HG02840 (cell line): ENCODE results near the gene NPFF.

Source experiments
- ATAC-seq: cut with Tn5 transposase; IDR thresholded peaks from one replicate; pipeline ENCODE4 v1.9.1; 2021; ENCODE audit warnings: mild to moderate bottlenecking, moderate library complexity, moderate number of reproducible peaks; ENCODE audit not compliant: unreplicated experiment, low FRiP score

NPFF gene

DNA sequence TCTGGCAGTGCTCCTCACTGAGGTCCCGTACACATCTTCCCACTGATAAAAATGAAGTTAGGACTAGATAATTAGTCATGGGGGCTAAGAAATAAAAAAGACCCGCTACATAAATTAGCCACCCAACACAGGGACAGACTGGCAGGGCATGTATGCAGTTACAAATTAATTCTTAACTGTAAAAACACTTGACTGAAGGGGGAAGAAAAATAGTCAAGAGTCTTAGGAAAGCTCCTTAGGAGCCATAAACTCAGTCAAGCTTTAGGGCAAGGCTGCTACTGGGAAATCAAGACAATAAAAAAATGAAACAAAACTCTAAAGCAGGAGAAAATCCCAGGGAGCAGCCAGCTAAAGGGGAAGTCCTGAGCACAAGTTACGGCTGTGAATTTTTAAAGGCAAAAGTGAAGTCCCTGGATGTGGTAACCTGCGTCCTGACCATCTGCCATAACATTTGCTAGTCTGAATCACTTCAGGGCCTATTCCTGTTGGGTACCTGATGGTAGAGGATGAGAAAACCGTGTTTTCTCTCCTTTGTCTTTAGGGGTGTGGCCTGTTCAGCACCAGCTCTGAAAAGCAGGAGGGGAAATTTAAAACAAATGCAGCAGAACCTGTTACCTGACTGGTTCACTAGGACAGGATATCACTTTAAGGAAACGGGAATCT lies 7.5 kb upstream of the NPFF start:
- ATAC-seq, result no peak

DNA sequence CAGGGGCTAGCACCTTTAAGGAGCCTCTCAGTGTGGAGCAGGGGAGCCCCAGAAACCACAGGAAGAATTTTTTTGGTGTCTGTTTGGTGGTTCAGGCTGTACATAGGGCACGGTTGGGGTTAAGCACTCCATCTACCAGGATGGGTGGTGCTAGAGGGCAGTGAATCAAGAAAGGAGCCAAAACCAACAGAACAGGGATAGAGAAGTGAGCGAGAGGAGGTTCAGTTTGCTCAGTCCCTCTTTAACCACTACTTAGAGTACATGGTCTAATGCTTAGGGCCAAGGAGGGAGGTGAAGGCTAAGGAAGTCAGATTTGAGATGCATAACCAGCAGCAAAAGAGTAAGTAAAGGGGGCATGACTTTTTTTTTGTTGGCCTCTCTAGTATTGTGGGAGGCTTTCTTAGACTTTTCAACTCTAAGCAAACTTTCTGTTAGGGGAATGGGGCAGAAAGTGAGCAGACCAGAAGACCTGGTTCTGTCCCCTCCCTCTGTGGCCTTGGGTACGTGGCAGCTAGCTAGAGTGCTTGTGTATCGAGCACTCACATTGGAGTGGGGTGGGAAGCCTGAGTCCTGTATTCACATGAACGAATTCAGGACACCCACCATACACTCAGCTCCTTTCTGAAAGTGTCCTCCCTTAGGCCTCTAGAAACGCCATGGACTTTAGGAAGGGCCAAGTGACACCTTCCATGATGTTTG lies 6.6 kb upstream of the NPFF start:
- ATAC-seq, result no peak

DNA sequence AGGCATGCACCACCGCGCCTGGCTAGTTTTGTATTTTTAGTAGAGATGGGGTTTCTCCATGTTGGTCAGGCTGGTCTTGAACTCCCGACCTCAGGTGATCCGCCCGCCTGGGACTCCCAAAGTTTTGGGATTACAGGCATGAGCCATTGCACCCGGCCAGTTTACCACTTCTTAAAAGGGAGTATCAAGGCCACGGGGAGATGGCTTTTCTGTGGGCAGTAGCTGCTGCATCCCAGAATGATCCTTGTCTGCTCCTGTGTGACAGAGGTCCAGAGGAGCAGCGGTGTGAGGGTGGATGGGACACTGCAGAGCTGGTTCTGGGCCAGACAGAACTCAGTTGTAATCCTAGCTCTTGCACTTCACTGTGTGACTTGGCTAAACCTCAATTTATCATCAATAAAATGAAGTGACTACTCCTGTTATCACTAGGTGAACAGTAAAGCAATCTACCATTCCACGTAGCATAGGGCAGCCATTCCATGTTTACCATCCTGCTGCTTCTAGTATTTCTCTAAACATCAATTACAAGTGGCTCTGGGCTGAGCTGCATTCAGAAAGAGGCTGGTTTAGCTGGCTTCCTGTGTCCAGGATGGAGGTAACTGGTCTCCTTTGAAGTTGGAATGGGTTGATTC lies 3.0 kb upstream of the NPFF start:
- ATAC-seq, result no peak

DNA sequence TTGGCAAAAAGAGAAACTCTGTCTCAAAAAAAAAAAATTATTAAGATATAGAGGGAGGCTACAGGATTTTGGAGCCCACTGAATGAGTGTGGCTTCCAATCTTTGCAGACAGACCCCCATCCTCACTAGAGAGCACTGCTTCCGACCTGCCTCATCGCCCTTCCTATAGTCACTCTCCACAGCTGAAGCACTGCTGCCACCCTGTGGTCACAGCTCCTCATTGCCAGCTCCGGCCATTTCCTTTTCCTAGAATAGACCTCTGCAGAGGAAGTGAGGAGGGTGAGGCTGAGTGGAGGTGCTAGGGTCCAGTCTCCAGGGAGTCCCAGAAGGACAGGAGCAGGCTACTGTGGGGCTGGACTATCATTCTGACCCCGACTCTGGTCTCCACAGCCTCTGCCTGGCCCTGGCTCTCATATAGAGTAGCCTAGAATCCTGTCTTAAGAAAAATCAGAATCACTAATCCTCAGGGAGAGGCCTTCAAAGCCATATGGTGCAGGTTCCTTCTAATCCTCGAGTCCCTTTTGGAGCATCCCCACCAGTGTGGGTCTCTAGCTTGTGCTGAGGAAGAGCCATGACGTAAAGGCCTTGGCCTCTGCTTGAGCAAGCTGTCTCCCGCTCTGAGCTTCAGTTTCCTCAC lies 1.4 kb upstream of the NPFF start:
- ATAC-seq, result peak; percentile 75

DNA sequence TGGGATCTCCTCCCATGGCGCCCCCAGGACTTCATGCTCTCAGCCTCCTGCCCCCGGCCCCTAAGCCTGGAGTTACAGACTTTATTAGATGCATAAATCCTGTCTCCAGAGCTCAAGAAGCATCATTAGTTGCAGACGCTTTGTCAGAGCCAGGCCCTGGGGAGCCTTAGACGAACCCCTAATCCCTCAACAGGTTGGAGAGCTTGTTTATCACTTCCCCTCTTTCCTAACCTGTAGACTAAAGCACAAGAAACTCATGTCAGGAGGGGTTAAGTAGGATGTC lies 260 bp upstream of the NPFF start:
- no peak for ATAC-seq

DNA sequence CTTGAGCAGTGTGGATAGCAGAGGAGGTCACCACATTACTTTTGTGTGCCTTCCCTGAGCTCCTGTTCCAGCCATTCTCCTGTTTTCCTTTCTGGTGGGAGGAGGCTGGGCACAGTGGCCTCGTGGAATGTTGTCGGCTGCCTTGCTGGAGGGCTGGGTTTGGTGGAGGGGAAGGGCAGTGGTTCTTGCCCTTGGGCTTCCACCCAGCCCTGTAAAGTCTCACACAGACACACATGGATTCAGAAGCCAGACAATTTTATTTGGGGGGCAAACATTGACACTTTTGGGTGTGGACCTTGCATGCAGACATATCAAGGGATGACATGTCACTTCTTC lies 866 bp downstream of the NPFF start:
- no peak for ATAC-seq

DNA sequence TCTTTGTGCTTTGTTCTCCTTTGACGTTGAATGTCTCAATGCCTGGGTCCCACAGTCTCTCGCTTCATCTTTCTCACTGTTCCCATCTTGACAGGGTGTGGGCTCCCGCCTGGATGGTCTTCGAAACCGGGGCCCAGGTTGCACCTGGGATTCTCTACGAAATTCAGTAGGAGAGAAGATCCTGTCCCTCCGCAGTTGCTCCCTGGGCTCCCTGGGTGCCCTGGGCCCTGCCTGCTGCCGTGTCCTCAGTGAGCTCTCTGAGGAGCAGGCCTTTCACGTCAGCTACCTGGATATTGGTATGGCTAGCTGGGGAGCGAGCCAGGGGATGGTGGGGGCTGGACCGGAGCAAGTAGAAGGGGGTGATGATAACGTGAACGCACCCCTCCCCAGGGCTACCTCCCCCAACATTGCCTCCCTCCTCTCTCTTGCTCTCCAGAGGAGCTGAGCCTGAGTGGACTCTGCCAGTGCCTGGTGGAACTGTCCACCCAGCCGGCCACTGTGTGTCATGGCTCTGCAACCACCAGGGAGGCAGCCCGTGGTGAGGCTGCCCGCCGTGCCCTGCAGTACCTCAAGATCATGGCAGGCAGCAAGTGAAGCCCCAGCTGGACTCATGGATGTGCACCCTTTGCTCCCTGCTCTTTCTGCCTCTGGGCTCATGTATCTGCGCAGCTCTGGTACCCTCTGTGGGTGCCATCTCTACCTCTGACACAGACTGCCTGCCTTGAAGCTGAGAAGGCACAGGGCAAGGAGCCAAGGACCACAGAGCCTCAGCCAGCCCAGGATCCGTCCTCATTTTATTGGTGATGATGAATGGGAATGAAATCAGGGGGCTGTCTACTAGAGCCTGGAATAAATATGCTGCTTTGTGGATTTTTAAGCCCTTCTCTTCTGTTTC lies 1.5 kb downstream of the NPFF start:
- ATAC-seq, result no peak

DNA sequence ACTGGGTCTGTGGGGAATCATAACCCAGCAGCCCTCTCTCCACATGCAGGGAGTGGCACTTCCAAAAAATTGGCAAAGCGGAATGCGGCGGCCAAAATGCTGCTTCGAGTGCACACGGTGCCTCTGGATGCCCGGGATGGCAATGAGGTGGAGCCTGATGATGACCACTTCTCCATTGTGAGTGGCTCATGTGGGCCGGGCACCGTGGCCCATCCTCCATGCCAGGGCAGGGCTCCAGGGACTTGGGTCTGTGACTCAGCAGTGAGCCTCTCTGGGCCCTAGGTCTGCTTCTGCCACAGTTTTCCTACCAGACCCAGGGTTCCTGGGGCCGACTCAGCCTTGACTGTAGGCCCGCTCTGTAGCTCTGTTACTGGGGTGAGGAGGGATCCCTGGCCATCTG lies 2.2 kb downstream of the NPFF start:
- no peak for ATAC-seq

DNA sequence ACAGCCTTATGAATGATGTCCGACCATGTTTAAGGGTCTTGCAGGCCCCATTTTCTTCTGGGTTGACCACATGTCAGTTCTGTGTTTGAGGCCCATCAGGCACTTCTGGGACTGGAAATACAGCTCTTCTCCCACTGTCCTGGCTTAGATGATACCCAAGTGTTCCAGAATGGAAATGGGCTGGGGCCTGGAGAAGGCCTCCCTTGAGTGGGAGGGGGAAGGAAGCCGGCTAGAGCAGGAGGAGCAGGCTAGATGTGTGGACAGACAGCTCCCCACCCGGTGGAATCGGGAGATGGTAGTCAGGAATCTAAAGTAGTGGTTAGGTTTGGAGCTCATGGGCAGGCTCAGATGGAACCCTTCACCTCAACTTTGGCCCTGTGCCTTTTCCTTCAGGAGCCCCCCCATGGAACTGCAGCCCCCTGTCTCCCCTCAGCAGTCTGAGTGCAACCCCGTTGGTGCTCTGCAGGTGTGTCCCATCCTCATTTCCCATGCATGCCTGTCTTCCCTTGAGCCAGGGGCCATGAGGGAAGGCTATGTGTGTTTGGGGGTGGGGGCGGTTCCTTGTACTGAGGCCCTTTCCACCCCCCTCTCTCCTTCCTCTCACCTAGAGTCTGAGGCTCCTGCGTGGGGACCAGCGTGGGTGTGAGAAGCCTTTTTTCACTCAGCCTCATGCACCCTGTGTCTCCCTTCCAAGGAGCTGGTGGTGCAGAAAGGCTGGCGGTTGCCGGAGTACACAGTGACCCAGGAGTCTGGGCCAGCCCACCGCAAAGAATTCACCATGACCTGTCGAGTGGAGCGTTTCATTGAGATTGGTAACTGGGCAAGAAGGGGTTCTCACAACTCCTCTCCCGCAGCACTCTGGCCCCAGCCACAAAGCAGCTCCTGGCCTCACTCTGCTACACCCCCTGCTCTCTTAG lies 3.0 kb downstream of the NPFF start:
- ATAC-seq, result no peak

DNA sequence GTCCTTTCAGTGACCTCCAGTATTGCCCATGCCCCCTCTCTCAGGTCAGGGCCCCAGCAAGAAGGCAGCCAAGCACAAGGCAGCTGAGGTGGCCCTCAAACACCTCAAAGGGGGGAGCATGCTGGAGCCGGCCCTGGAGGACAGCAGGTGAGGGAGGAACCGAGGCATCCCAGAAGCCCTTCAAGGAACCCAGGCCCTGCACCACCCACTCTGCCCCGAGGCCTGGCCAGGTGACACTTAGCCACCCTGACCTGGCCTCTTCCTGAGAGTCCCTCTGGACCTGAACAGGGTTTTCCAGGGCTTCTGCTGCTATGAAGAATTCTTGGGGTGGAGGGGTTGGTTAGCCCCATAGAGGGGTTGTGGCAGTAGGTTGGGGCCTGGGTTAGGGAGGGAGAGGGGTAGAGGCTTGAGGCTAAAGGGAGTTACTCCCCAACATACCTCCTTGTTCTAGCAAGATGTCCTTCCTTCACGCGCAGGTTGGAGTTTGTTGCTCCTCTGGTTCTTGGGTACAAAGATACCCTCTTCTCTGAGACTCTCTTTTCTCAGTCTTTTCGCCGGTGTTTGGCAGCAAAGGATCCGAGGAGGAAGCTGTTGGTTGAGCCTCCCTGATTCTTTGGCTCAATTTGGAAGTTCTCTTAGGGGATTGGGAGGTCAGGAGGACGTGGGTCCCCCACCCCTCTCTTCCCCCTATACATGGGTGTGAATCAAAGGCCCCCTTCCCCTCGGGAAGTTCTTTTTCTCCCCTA lies 4.1 kb downstream of the NPFF start:
- ATAC-seq, result no peak

DNA sequence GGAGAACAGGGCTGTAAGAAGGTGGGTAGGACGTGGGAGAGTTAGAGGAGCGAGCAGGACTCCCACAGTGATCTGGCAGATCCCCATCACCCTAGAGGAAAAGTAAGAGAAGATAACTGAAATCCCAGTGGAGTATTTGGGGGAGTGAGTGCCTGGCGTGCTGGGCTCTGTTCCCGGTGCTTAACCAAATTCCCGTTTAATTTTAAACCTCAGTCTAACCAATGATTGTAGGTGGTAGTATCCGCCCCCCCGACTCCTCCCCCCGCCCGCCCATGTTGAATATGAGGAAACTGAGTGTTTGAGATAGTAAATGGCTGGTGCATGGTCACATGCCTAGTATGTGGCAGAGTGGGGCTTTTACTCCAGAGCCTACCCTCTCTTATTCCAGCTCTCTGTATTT lies 5.0 kb downstream of the NPFF start:
- no peak for ATAC-seq

DNA sequence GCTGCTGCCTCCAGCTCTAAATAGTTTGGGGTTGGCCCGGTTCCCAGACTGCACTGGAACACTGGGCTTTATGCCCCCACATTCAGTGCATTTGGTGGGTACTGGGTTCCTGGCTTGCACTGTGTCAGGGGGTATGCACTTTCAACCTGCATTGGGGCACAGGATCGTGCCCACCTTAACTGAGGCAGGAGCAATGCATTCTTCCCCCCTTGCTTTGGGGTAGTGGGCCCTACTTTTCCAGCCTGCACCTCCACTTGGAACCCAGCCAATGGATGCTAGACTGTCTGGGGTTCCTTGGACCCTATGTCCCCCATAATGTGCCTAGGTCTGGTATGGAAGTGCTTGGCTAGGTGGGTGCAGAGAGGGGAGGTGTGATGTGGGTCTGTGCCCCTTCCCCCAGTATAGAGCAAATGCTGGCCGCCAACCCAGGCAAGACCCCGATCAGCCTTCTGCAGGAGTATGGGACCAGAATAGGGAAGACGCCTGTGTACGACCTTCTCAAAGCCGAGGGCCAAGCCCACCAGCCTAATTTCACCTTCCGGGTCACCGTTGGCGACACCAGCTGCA lies 5.6 kb downstream of the NPFF start:
- ATAC-seq, result no peak

DNA sequence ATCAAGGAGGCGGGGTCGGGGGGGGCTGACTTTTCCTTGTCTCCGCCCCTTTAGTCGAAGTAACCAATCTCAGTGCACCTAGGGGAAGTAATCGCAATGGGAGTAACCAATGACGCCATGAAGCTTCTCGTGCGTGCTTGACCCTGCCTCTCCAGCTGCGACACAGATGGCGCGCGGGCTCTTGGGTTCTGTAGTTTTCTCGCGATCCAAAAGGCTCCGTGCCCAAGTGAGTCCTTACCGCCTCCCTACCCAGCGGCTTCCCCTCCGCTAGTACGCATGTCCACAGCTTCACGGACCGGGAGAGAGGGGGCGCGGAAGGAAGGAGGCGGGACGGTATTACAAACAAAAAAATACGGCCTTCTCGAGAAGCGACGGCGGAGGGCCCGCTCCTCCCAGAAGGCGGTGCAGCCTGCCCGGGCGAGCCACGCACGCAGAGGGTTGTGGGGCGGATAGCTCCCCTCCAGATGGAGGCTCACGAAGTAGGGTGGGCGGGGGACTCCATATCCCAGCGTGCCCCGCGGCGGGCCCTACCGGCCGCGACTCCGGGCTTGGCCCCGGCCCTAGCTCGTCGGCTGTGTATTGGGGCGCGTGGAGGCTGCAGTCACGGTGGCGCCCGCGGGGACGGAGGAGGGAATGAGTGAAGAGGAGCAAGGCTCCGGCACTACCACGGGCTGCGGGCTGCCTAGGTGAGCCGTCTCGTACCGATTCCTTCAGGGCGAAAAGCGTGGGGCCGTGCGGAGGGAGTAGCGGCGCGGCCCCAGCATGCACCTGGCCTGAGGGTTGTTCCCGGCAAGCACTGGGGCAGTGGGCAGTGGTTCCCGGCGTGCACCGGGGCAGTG lies 6.3 kb downstream of the NPFF start, which contains the start of gene TARBP2:
Gene TARBP2, plus strand, starts transcription at position 508 of the 839 bp plus-strand sequence. Its CDS starts 126 bp downstream, at position 634.
- ATAC-seq, result peak; percentile 81

DNA sequence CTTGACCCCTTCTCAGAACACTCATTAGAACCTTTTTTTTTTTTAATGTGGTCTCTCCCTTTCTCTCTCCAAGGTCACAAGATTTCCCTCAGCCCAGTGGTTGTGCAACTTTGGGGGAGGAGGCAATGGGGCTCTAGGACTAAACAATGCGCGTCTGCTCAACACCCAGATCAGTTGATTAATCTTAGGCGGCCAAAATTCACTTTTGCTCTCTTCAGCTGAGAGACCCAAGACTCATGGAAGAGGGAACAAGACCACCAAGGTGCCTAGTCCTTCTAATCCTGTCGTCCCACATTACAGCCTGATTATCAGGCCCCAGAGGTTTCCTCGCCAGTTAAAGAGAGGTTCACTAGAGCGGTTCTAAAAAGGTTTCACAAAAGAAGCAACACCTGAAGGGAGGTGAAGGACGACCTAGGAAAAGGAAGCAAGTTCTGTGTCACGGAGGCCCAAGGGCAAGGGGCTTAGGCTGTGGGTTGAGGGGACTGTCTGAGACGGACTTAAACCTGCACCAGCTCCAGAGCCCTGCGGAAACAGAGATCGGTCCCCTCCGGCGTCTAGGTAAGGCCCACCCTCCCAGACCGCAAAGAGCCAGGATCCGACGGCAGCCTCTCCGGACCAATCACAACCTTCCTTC lies 7.0 kb downstream of the NPFF start:
- ATAC-seq, result no peak

DNA sequence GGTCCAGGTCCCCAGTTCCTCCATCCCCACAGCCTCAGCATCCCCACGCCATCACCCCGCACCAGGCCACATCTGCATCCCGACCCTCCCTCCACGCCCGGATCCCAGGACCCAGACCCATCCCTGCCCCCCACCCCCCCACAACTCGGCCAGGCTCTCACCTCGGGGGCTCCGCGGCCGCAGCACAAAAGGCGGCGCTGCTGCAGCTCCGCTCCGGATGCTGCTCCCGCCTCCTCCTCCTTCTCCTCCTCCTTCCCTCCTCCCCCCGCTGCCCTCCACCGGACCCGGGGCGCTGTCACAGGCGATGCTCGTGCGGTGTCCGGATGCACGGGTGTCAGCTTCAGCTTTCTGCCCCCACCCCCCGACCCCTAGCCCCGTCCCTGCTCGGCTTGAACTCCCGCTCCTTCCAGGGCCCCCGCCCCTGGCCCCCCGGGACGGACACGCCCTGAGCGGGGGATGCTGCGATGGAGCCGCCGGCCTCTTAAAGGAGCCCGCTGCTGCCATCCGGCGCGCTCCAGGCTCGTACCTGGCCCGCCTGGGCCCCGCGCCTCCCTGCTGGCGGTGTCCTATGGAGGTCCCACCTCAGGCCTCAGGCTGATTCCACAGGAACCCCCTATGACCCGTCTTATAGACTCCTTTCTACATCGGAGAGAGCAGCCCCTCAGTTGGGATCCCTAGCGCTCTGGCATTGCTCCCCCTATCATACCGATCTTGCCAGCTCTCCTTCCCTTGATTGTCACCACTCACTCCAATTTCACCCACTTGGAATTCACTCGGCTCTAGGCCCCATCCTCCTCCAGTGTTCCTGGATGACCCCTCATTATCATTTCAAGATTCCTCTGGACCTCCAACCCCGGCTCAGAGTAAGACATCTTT lies 7.8 kb downstream of the NPFF start, which contains the start of gene MAP3K12:
Gene MAP3K12, minus strand, starts transcription at position 193 of the 876 bp plus-strand sequence. CDS start 12,067 bp downstream, outside the sequence.
- no peak for ATAC-seq

DNA sequence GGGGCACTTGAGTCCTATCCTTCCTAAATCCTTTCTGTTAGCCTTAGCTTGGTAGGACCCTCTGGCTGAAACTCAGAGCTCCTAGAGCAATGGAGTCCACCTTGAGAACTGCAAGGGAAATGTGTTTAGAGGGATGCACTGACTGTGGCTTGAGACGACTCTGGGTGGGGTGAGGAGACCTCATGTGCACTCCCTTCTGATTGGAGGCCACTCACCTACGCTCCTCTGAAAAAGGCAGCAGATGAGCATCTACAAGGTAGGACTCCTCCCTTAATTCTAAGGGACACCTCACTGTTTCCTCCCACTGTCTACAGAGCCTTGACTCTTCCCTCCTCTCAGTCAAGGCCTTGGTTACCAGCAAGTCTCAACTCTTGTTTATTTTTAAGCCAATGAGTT lies 9.1 kb downstream of the NPFF start:
- no peak for ATAC-seq
